ENCODE measurements around the gene HK1. TPM values are rescaled to one million over a fixed set of nuclear protein-coding genes. Genes with fewer than 3 reads are reported as not detected.

HK1 gene
- total and polyA plus RNA-seq, 2 of the 13 experiments (the other 11 are each of a cell fraction or from before 2014, with no cell fraction given): 0.29 to 1.5 TPM

DNA sequence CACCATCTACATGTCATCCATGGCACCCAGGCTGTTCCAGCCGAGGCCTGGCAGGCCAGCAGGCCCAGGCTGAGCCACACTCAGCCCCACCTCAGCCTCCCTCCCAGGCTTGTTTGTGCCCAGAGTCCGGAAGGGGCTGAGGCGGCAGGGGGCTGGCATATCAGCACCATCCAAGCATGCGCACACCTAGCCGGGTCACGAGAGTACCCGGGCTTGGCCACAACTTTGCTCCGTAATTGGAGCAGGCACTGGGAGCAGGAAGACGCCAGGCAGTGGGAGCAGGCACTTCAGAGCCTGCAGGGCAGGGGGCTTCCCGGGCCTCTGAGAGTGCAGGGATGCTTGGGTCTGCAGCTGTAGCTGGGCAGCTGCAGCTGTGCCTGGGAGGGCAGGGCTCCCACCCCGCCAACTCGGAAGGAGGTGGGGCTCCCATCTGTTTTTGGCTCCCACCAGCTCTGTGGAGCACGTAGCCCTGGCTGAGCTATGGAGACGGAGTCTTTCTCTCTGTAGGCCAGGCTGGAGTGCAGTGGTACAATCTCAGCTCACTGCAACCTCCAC, 157.7 kb downstream of the HK1 start:
- ChIA-PET POLR2A (no interaction called here), CTCF (ENCODE audit: low intra/inter-chr PET ratio, low total read pairs) (no interaction called here)
- Histone ChIP-seq H3K79me2 (ENCODE audit: insufficient read depth, low read length) (no peaks in the 10 kb centered on the region), H2AFZ (ENCODE audit: low read length) (no peak overlapping the region), H3K4me2 (ENCODE audit: low read depth, low read length) (no peak overlapping the region), H3K9ac (ENCODE audit: insufficient read depth, low read depth, low read length) (no peak overlapping the region), H3K4me1 (ENCODE audit: insufficient read depth, low read length) (peaks cover 24% of the 10 kb centered on the region), H3K9me3 (ENCODE audit: low read length) (no peaks in the 10 kb centered on the region), H3K4me3 (replicated peaks in 1 of 3; ENCODE audit: insufficient read depth in 1 of 3, low read depth in 2 of 3, low read length in 3 of 3) (no peak overlapping the region), H3K36me3 (replicated peaks in 1 of 2; ENCODE audit: control insufficient read depth in 1 of 2, insufficient read depth in 2 of 2, low read length in 2 of 2) (no peaks in the 10 kb centered on the region), H3K27me3 (ENCODE audit: control insufficient read depth in 1 of 2, insufficient read depth in 2 of 2, low read length in 2 of 2) (0 out of 5 replicates have a peak, but pooled peaks cover 0 to 12% of the 10 kb centered on the region in 2 experiments), H3K27ac (ENCODE audit: extremely low read length, insufficient read depth, low read length) (no peak overlapping the region), H4K20me1 (ENCODE audit: insufficient read depth, low read length) (no peaks in the 10 kb centered on the region)
- in situ Hi-C loops (cut with HindIII; ENCODE audit: extremely low pct_ligation_motif_present, low pct_unique_long_range_greater_than_20kb) (no loop called here), intact Hi-C loops (cut with micrococcal nuclease; ENCODE audit: unreplicated experiment) (no loop called here)
- no peak for TF ChIP-seq JARID2 (CRISPR knock-in tag; IDR thresholded peaks at IDR 0.05; ENCODE audit: insufficient replicate concordance)
- BruUV-seq (replicated peaks): no TSS peak
- no peak for DNase-seq (ENCODE audit: low spot score)
- no peak for ATAC-seq
- 0% methylated on average over 1 of the region's 14 CpGs for WGBS (ENCODE audit: low lambda C conversion rate)
- no peak for FAIRE-seq

DNA sequence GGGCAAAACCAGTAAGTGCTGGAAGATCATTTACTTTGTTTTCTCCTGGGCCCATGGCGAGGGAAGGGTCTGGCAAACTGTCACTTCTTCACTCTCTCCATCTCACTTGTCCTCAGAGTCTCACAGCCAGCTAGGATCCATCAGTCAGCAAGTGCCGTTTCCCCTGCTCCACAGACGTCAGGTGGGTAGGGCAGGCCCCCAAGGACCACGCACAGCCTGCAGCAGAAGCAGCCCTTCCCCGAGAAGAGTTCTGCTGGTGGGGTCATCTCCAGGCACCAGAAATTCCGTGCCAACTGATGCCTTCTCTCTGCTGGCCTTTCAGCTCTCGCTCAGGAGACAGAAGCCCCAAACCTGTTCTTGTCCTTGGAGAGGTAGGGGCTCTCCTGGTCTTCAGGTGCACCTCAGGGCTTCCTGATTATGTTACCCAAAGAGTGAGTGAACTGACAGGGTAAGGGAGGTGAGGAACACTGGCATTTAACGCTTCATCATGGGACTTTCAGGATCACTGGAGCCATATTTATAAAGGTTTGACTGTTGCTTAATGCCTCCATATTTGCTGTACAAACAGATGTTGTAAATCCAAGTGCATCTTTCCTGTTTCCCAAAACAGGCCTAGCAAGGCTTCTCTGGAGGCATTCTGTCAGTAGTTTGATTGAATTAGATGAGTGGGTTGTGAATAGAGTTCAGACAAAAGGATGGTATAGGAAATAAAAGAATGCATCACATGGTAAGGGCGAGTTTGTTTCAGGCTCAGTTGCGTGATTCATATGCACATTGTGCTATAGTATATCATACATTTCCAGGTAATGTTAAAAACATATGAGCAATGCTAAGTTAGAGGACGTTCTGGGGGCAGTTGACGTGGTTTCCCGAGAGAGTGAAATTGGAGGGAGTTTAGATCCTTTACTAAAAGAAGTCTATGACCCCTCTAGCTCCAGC, 159.3 kb downstream of the HK1 start:
- Histone ChIP-seq H3K79me2 (ENCODE audit: insufficient read depth, low read length) (no peaks in the 10 kb centered on the region), H3K27ac (ENCODE audit: extremely low read length, insufficient read depth, low read length) (no peak overlapping the region), H3K9me3 (ENCODE audit: low read length) (no peaks in the 10 kb centered on the region), H3K36me3 (replicated peaks in 1 of 2; ENCODE audit: control insufficient read depth in 1 of 2, insufficient read depth in 2 of 2, low read length in 2 of 2) (no peaks in the 10 kb centered on the region), H3K9ac (ENCODE audit: insufficient read depth, low read depth, low read length) (no peak overlapping the region), H3K4me3 (replicated peaks in 1 of 3; ENCODE audit: insufficient read depth in 1 of 3, low read depth in 2 of 3, low read length in 3 of 3) (no peak overlapping the region), H3K4me1 (ENCODE audit: insufficient read depth, low read length) (peaks cover 24% of the 10 kb centered on the region), H2AFZ (ENCODE audit: low read length) (no peak overlapping the region), H4K20me1 (ENCODE audit: insufficient read depth, low read length) (no peaks in the 10 kb centered on the region), H3K27me3 (ENCODE audit: control insufficient read depth in 1 of 2, insufficient read depth in 2 of 2, low read length in 2 of 2) (0 out of 5 replicates have a peak, but pooled peaks cover 0 to 15% of the 10 kb centered on the region in 2 experiments), H3K4me2 (ENCODE audit: low read depth, low read length) (peak overlapping the region; percentile 22; the same call in 1 of the 2 replicates)
- DNase-seq (ENCODE audit: low spot score) (no peak), FAIRE-seq (no peak), ATAC-seq (no peak)
- WGBS (ENCODE audit: low lambda C conversion rate): 36% methylated on average over 12 of the region's 13 CpGs
- no TSS peak for BruUV-seq (replicated peaks)
- in situ Hi-C loops (cut with HindIII; ENCODE audit: extremely low pct_ligation_motif_present, low pct_unique_long_range_greater_than_20kb) (no loop called here), intact Hi-C loops (cut with micrococcal nuclease; ENCODE audit: unreplicated experiment) (no loop called here)
- ChIA-PET POLR2A (no interaction called here), CTCF (ENCODE audit: low intra/inter-chr PET ratio, low total read pairs) (no interaction called here)
- TF ChIP-seq CEBPB (IDR thresholded peaks at IDR 0.05; ENCODE audit: borderline replicate concordance, low read depth, low read length) (peak; percentile 22; the same call in 1 of the 2 replicates), MAFF (IDR thresholded peaks at IDR 0.05; ENCODE audit: low read depth, low read length) (no peak)

Data from HepG2 (cell line).